HepG2 (cell line): Measurements from ENCODE around the gene HIPK2. TPM values are rescaled to one million over a fixed set of nuclear protein-coding genes. Genes with fewer than 3 reads are reported as not detected.

Experiments used
- ATAC-seq: fragments of 200-7000 bp; cut with Tn5 transposase; 3 replicates; pipeline ENCODE4 v1.9.1; 2020; ENCODE audit warnings: mild to moderate bottlenecking, moderate library complexity
- BruUV-seq: library from RNA; stranded (reverse); fragments of 400-500 nt; replicated peaks from 2 replicates; lab custom pipeline; 2021; lab: Mats Ljungman, UMichigan
- CTCF ChIA-PET: fragments of 300-600 bp; formaldehyde crosslinking; extraction: SDS; loops from one replicate; lab custom pipeline; 2021; ENCODE audit warnings: low total read pairs, inconsistent platforms, low intra/inter-chr PET ratio; lab: Yijun Ruan, JAX
- POLR2A ChIA-PET: fragments of 350-600 bp; sonication (Branson Sonifier 250); formaldehyde crosslinking; loops from one replicate; lab custom pipeline; 2020; ENCODE audit warnings: antibody characterized with exemption, inconsistent platforms; lab: Yijun Ruan, JAX
- DNase-seq: peaks from one replicate; pipeline ENCODE4 v3.0.0-alpha.2; 2015; ENCODE audit warnings: low spot score
- FAIRE-seq: peaks from 3 replicates; lab custom pipeline; 2011; peaks lifted over from hg19 to GRCh38; lab: Jason Lieb, UNC
- H2AFZ ChIP-seq: one replicate; pipeline ENCODE4 v1.6.1; 2011; ENCODE audit warnings: low read length, inconsistent platforms
- H3K27ac ChIP-seq: fragments of 300-600 bp; 3 replicates; pipeline ENCODE4 v1.8.0; 2011; ENCODE audit warnings: mixed run types, mild to moderate bottlenecking, mixed read lengths, low read length, inconsistent platforms; ENCODE audit not compliant: insufficient read depth; ENCODE audit errors: extremely low read length
- H3K27me3 ChIP-seq, 2 experiments: fragments of 200-600 bp in 1 of 2; 2 replicates in 1 of 2; 3 replicates in 1 of 2; pipeline versions ENCODE4 v1.6.0 to v1.8.0; 2011; ENCODE audit warnings: low read length in 2 of 2, mild to moderate bottlenecking in 2 of 2, moderate library complexity in 2 of 2, inconsistent platforms in 1 of 2; ENCODE audit not compliant: insufficient read depth in 2 of 2, control insufficient read depth in 1 of 2
- H3K36me3 ChIP-seq, 2 experiments: fragments of 200-600 bp in 1 of 2; replicated peaks in 1 of 2; 2 replicates in 1 of 2; 3 replicates in 1 of 2; pipeline versions ENCODE4 v1.5.1 to v1.8.0; 2011; ENCODE audit warnings: low read length in 2 of 2, inconsistent platforms in 1 of 2; ENCODE audit not compliant: insufficient read depth in 2 of 2, control insufficient read depth in 1 of 2
- H3K4me1 ChIP-seq: 2 replicates; pipeline ENCODE4 v1.5.1; 2012; ENCODE audit warnings: low read length, inconsistent platforms; ENCODE audit not compliant: insufficient read depth
- H3K4me2 ChIP-seq: 2 replicates; pipeline ENCODE4 v1.6.0; 2011; ENCODE audit warnings: low read depth, low read length, inconsistent platforms
- H3K4me3 ChIP-seq, 3 experiments: fragments of 200-600 bp in 1 of 3; sonication (generic), shearing (Covaris generic) in 1 of 3; replicated peaks in 1 of 3; 2 replicates each; pipeline ENCODE4 v1.5.1; 2011 to 2016; ENCODE audit warnings: low read length in 3 of 3, inconsistent platforms in 2 of 3, low read depth in 2 of 3, mild to moderate bottlenecking in 2 of 3, control low read depth in 1 of 3, mixed read lengths in 1 of 3; ENCODE audit not compliant: insufficient read depth in 1 of 3
- H3K79me2 ChIP-seq: one replicate; pipeline ENCODE4 v1.6.1; 2011; ENCODE audit warnings: low read length, inconsistent platforms; ENCODE audit not compliant: insufficient read depth
- H3K9ac ChIP-seq: 2 replicates; pipeline ENCODE4 v1.6.0; 2011; ENCODE audit warnings: mild to moderate bottlenecking, low read depth, low read length, inconsistent platforms; ENCODE audit not compliant: insufficient read depth
- H3K9me3 ChIP-seq: 2 replicates; pipeline ENCODE4 v1.5.1; 2012; ENCODE audit warnings: mild to moderate bottlenecking, low read length
- H4K20me1 ChIP-seq: 2 replicates; pipeline ENCODE4 v1.6.0; 2011; ENCODE audit warnings: inconsistent platforms, mild to moderate bottlenecking, low read length, moderate library complexity; ENCODE audit not compliant: insufficient read depth
- CREB3 ChIP-seq: sonication (generic); formaldehyde crosslinking; IDR thresholded peaks from 2 replicates; pipeline ENCODE4 v1.5.0; 2020; ENCODE audit warnings: missing genetic modification reagents
- CREBL2 ChIP-seq: sonication (generic); formaldehyde crosslinking; IDR thresholded peaks from 2 replicates; pipeline ENCODE4 v1.8.1; 2023; ENCODE audit warnings: missing genetic modification reagents, mild to moderate bottlenecking, borderline replicate concordance
- ESRRA ChIP-seq: sonication (generic); formaldehyde crosslinking; IDR thresholded peaks from 2 replicates; pipeline ENCODE4 v1.5.1; 2020; ENCODE audit warnings: mild to moderate bottlenecking, low read depth, missing genetic modification reagents
- FOSL1 ChIP-seq: sonication (generic); formaldehyde crosslinking; IDR thresholded peaks from 2 replicates; pipeline ENCODE4 v1.9.0; 2021; ENCODE audit warnings: missing genetic modification reagents, borderline replicate concordance
- FOXA1 ChIP-seq, 2 experiments: fragments of 450-650 bp in 1 of 2; sonication (generic) in 1 of 2; formaldehyde crosslinking in 1 of 2; IDR thresholded peaks; 2 replicates each; pipeline versions ENCODE4 v1.4.0 to v1.6.1; 2016 to 2020; ENCODE audit warnings: missing genetic modification reagents in 1 of 2
- FOXK2 ChIP-seq: fragments of 450-650 bp; IDR thresholded peaks from 2 replicates; pipeline ENCODE4 v1.6.1; 2016
- HBP1 ChIP-seq: IDR thresholded peaks from 2 replicates; pipeline ENCODE4 v1.6.1; 2016; ENCODE audit warnings: low read depth, control low read depth
- HIC2 ChIP-seq: sonication (generic); formaldehyde crosslinking; IDR thresholded peaks from 2 replicates; pipeline ENCODE4 v1.9.0; 2022; ENCODE audit warnings: low read depth, missing genetic modification reagents
- JUND ChIP-seq: sonication (generic); formaldehyde crosslinking; IDR thresholded peaks from 2 replicates; pipeline ENCODE4 v1.8.0; 2022; ENCODE audit warnings: mild to moderate bottlenecking, missing genetic modification reagents
- PAXIP1 ChIP-seq: sonication (generic); formaldehyde crosslinking; conservative IDR thresholded peaks from 2 replicates; pipeline ENCODE4 v1.4.0; 2020; ENCODE audit warnings: mild to moderate bottlenecking, missing genetic modification reagents, moderate library complexity
- WIZ ChIP-seq: sonication (generic); formaldehyde crosslinking; IDR thresholded peaks from 2 replicates; pipeline ENCODE4 v1.5.1; 2020; ENCODE audit warnings: mild to moderate bottlenecking, missing genetic modification reagents
- ZNF264 ChIP-seq: sonication (generic); formaldehyde crosslinking; IDR thresholded peaks from 2 replicates; pipeline ENCODE4 v1.4.0; 2020; ENCODE audit warnings: missing genetic modification reagents
- ZNF317 ChIP-seq: sonication (generic); formaldehyde crosslinking; IDR thresholded peaks from 2 replicates; pipeline ENCODE4 v1.5.0; 2020; ENCODE audit warnings: mild to moderate bottlenecking, missing genetic modification reagents
- ZNF414 ChIP-seq: sonication (generic); formaldehyde crosslinking; IDR thresholded peaks from 2 replicates; pipeline ENCODE4 v1.5.0; 2020; ENCODE audit warnings: missing genetic modification reagents
- ZNF598 ChIP-seq: sonication (generic); formaldehyde crosslinking; IDR thresholded peaks from 2 replicates; pipeline ENCODE4 v1.5.1; 2020; ENCODE audit warnings: mild to moderate bottlenecking, missing genetic modification reagents, borderline replicate concordance
- ZNF75D ChIP-seq: sonication (generic); formaldehyde crosslinking; IDR thresholded peaks from 2 replicates; pipeline ENCODE4 v1.8.1; 2023; ENCODE audit warnings: missing genetic modification reagents, mild to moderate bottlenecking, borderline replicate concordance
- ZSCAN20 ChIP-seq: sonication (generic); formaldehyde crosslinking; IDR thresholded peaks from 2 replicates; pipeline ENCODE4 v1.4.0; 2020; ENCODE audit warnings: missing genetic modification reagents, mild to moderate bottlenecking, borderline replicate concordance
- WGBS: methylation state at CpG from one replicate; pipeline ENCODE4 v1.1.6; 2017; ENCODE audit warnings: low lambda C conversion rate; 5-methylcytosine and 5-hydroxymethylcytosine counted together
- in situ Hi-C: cut with HindIII; loops from 2 replicates; pipeline ENCODE4 v1.10.0; 2017; ENCODE audit warnings: low pct_unique_long_range_greater_than_20kb; ENCODE audit not compliant: extremely low pct_ligation_motif_present
- intact Hi-C: fragments of 100-400 bp; cut with micrococcal nuclease; formaldehyde crosslinking; loops from one replicate; pipeline ENCODE4 v1.10.0; 2022; ENCODE audit not compliant: unreplicated experiment
- polyA plus RNA-seq, 8 experiments: library from polyadenylated mRNA; depleted of rRNA in 3 of 8; stranded (reverse) in 7 of 8; unstranded in 1 of 8; fragments of >200 nt; fragmentation: Illumina TruSeq in 4 of 8; extraction: Trizol in 4 of 8; gene quantifications; 2 replicates each; pipeline versions ENCODE4 v1.2.1 to v1.2.3, GENCODE V29; 2011 to 2016; ENCODE audit warnings: low read depth in 4 of 8, missing spikeins in 1 of 8, mixed read lengths in 1 of 8; ENCODE audit not compliant: insufficient read depth in 1 of 8
- total RNA-seq, 5 experiments: library from RNA; depleted of rRNA; stranded (reverse); fragments of >200 nt; fragmentation: Illumina TruSeq; extraction: Trizol; gene quantifications; 2 replicates each; pipeline ENCODE4 v1.2.3, GENCODE V29; 2016; ENCODE audit warnings: low read depth in 1 of 5

Gene HIPK2
- total and polyA plus RNA-seq, 2 of the 13 experiments (the other 11 are each of a cell fraction or from before 2014, with no cell fraction given): 14.4 to 20.2 TPM

GRCh38 chr7:139656387-139656786 is 121.4 kb downstream of the HIPK2 start:
- peaks cover 7% of the 10 kb centered on the region for H3K79me2 ChIP-seq
- FAIRE-seq: no peak
- TF ChIP-seq PAXIP1 (no peak), ZNF598 (CRISPR knock-in tag) (no peak), CREBL2 (CRISPR knock-in tag) (no peak), ESRRA (CRISPR knock-in tag) (no peak), FOSL1 (CRISPR knock-in tag) (no peak), HBP1 (no peak), ZNF414 (no peak), WIZ (CRISPR knock-in tag) (no peak), ZNF264 (no peak), ZNF317 (no peak), HIC2 (CRISPR knock-in tag) (no peak), ZSCAN20 (CRISPR knock-in tag) (no peak), ZNF75D (CRISPR knock-in tag) (no peak), JUND (no peak), CREB3 (CRISPR knock-in tag) (no peak), FOXK2 (no peak), FOXA1 (IDR thresholded peaks at IDR 0.05) (no peak), FOXA1 (CRISPR knock-in tag; IDR thresholded peaks at IDR 0.05) (no peak)

More at GRCh38 chr7:139656387-139656786, 121.4 kb downstream of the HIPK2 start:
- intact Hi-C loops (loop anchor here (10.0 kb wide), 1 partner anchor 88 kb away; no protein-coding TSS in a partner anchor), in situ Hi-C loops (no loop called here)
- BruUV-seq: no TSS peak
- no peaks in the 10 kb centered on the region for H3K27me3 ChIP-seq
- POLR2A ChIA-PET: no interaction called here
- CTCF ChIA-PET: no interaction called here
- no peak overlapping the region for H3K4me3 ChIP-seq
- H4K20me1 ChIP-seq: no peaks in the 10 kb centered on the region
- ATAC-seq (no peak), DNase-seq (no peak)
- no peak overlapping the region for H2AFZ ChIP-seq
- H3K9me3 ChIP-seq: no peaks in the 10 kb centered on the region
- 94% methylated on average over 6 of the region's 6 CpGs for WGBS
- no peak overlapping the region for H3K9ac ChIP-seq
- peaks cover 4 to 25% of the 10 kb centered on the region in 2 experiments for H3K36me3 ChIP-seq
- peaks cover 87% of the 10 kb centered on the region for H3K4me1 ChIP-seq
- no peak overlapping the region for H3K4me2 ChIP-seq
- H3K27ac ChIP-seq: no peak overlapping the region
